B cell (primary cell): ENCODE measurements around the gene DOCK4. TPM values are rescaled to one million over a fixed set of nuclear protein-coding genes. Genes with fewer than 3 reads are reported as not detected.

ENCODE experiments used
- ATAC-seq: fragments of 200-7000 bp; cut with Tn5 transposase; one replicate; pipeline ENCODE4 v1.10.0; 2021; ENCODE audit warnings: low read depth, mild to moderate bottlenecking, moderate number of reproducible peaks, moderate library complexity
- CTCF ChIA-PET: fragments of 350-600 bp; sonication (Branson Sonifier 250); formaldehyde crosslinking; loops from one replicate; lab custom pipeline; 2021; ENCODE audit warnings: antibody characterized with exemption, inconsistent platforms; lab: Charles Lee
- POLR2A ChIA-PET: fragments of 350-600 bp; sonication (Branson Sonifier 250); formaldehyde crosslinking; loops from one replicate; lab custom pipeline; 2021; ENCODE audit warnings: antibody characterized with exemption; lab: Charles Lee
- DNase-seq: peaks from one replicate; pipeline ENCODE4 v3.0.0; 2013
- H2AFZ ChIP-seq: 2 replicates; pipeline ENCODE4 v1.6.1; 2012; ENCODE audit warnings: mild to moderate bottlenecking, low read depth, low read length; ENCODE audit not compliant: insufficient read depth, poor library complexity, severe bottlenecking
- H3K27ac ChIP-seq, 2 donors: 1 replicate in 1 of 2; 2 replicates in 1 of 2; pipeline ENCODE4 v1.5.1; 2012 to 2013; ENCODE audit warnings: low read length in 2 of 2, mild to moderate bottlenecking in 2 of 2, moderate library complexity in 1 of 2
- H3K27me3 ChIP-seq, 4 experiments: fragments of 200-600 bp in 1 of 4; sonication (generic) in 1 of 4; replicated peaks in 1 of 4; 1 replicate in 2 of 4; 2 replicates in 2 of 4; pipeline versions ENCODE4 v1.6.1 to v1.7.0; 2013 to 2016; ENCODE audit warnings: low read length in 3 of 4, mild to moderate bottlenecking in 2 of 4, mixed read lengths in 1 of 4, moderate library complexity in 1 of 4; ENCODE audit not compliant: insufficient read depth in 4 of 4, control insufficient read depth in 3 of 4; ENCODE audit errors: control extremely low read depth in 1 of 4
- H3K36me3 ChIP-seq, 2 experiments: replicated peaks in 1 of 2; 1 replicate in 1 of 2; 2 replicates in 1 of 2; pipeline versions ENCODE4 v1.6.1 to v1.7.1; 2013; ENCODE audit warnings: low read length in 1 of 2; ENCODE audit not compliant: insufficient read depth in 2 of 2, control insufficient read depth in 1 of 2; ENCODE audit errors: control extremely low read depth in 1 of 2, extremely low read depth in 1 of 2
- H3K4me1 ChIP-seq, 2 donors: fragments of 200-600 bp in 1 of 2; sonication (generic) in 1 of 2; 1 replicate in 1 of 2; 2 replicates in 1 of 2; pipeline versions ENCODE4 v1.5.1 to v1.6.1; 2013 to 2017; ENCODE audit warnings: low read length in 2 of 2; ENCODE audit not compliant: control insufficient read depth in 2 of 2, insufficient read depth in 2 of 2
- H3K4me2 ChIP-seq: replicated peaks from 2 replicates; pipeline ENCODE3; 2012; ENCODE audit warnings: mild to moderate bottlenecking, low read depth, low read length; ENCODE audit not compliant: poor library complexity, severe bottlenecking
- H3K4me3 ChIP-seq, 5 experiments: fragments of 200-600 bp in 1 of 5; sonication (generic) in 1 of 5; 1 replicate in 3 of 5; 2 replicates in 2 of 5; pipeline versions ENCODE4 v1.5.1 to v1.7.0; 2011 to 2016; ENCODE audit warnings: low read length in 4 of 5, mild to moderate bottlenecking in 4 of 5, low read depth in 2 of 5, control low read depth in 1 of 5, moderate library complexity in 1 of 5; ENCODE audit not compliant: insufficient read depth in 1 of 5; ENCODE audit errors: control extremely low read depth in 1 of 5, extremely low read depth in 1 of 5
- H3K79me2 ChIP-seq: fragments of 200-600 bp; sonication (generic); one replicate; pipeline ENCODE4 v1.6.0; 2016; ENCODE audit warnings: low read length; ENCODE audit not compliant: control insufficient read depth, insufficient read depth
- H3K9ac ChIP-seq: fragments of 200-600 bp; sonication (generic); 2 replicates; pipeline ENCODE4 v1.6.1; 2017; ENCODE audit warnings: mild to moderate bottlenecking, low read length, moderate library complexity
- H3K9me3 ChIP-seq, 3 donors: one replicate each; pipeline versions ENCODE4 v1.6.1 to v1.7.1; 2013; ENCODE audit warnings: low read length in 2 of 3; ENCODE audit not compliant: control insufficient read depth in 2 of 3, insufficient read depth in 1 of 3; ENCODE audit errors: control extremely low read depth in 1 of 3
- H4K20me1 ChIP-seq: 2 replicates; pipeline ENCODE4 v1.6.0; 2012; ENCODE audit warnings: mild to moderate bottlenecking, low read length; ENCODE audit not compliant: insufficient read depth, control insufficient read depth, poor library complexity, severe bottlenecking
- H3K27ac Mint-ChIP-seq: one replicate; pipeline ENCODE4 v1.8.0; 2021; ENCODE audit warnings: mixed read lengths
- H3K27me3 Mint-ChIP-seq: one replicate; pipeline ENCODE4 v1.8.0; 2021; ENCODE audit warnings: mixed read lengths
- H3K4me1 Mint-ChIP-seq: one replicate; pipeline ENCODE4 v1.8.0; 2021; ENCODE audit warnings: mixed read lengths
- H3K4me3 Mint-ChIP-seq: one replicate; pipeline ENCODE4 v1.8.0; 2021; ENCODE audit warnings: mixed read lengths
- H3K9me3 Mint-ChIP-seq: one replicate; pipeline ENCODE4 v1.8.0; 2022; ENCODE audit warnings: mixed read lengths; ENCODE audit not compliant: insufficient read depth
- CTCF ChIP-seq: fragments of 200-600 bp; IDR thresholded peaks from one replicate; pipeline ENCODE4 v1.8.0; 2022; ENCODE audit warnings: antibody characterized with exemption, mild to moderate bottlenecking
- EZH2 ChIP-seq: IDR thresholded peaks from 2 replicates; pipeline ENCODE4 v1.6.1; 2012; ENCODE audit warnings: borderline replicate concordance, low read depth, mild to moderate bottlenecking, moderate library complexity, low read length; ENCODE audit not compliant: insufficient read depth, poor library complexity, severe bottlenecking
- WGBS: methylation state at CpG from one replicate; pipeline ENCODE4 v1.1.5; 2013; ENCODE audit warnings: missing lambda C conversion rate; ENCODE audit not compliant: insufficient coverage; 5-methylcytosine and 5-hydroxymethylcytosine counted together
- intact Hi-C: fragments of 100-400 bp; cut with micrococcal nuclease; formaldehyde crosslinking; loops from one replicate; pipeline ENCODE4 v1.10.0; 2022
- polyA plus RNA-seq: library from polyadenylated mRNA; depleted of rRNA; stranded (reverse); fragments of >200 nt; gene quantifications from 2 replicates; pipeline ENCODE4 v1.2.3, GENCODE V29; 2012
- total RNA-seq, 2 donors: library from RNA; stranded (reverse); fragments of 120-200 nt in 1 of 2; gene quantifications; 1 replicate in 1 of 2; 2 replicates in 1 of 2; pipeline versions ENCODE4 v1.2.3 to v1.2.4, GENCODE V29; 2013 to 2022

DOCK4 gene
- total and polyA plus RNA-seq, 2 donors (not counting 1 experiment from before 2014, with no cell fraction given), result 0.03 to 4.1 TPM

- Histone ChIP-seq H4K20me1 (no peaks in the 10 kb centered on the region), H3K36me3 (no peaks in the 10 kb centered on the region), H3K4me3 (no peak overlapping the region), H3K4me2 (no peak overlapping the region), H3K27me3 (no peaks in the 10 kb centered on the region), H3K9me3 (no peaks in the 10 kb centered on the region), H3K79me2 (no peaks in the 10 kb centered on the region), H3K9ac (no peak overlapping the region), H3K27ac (no peak overlapping the region), H2AFZ (no peak overlapping the region), H3K4me1 (no peaks in the 10 kb centered on the region)
- TF ChIP-seq CTCF, result no peak
- TF ChIP-seq EZH2, result no peak
- H3K9me3 Mint-ChIP-seq, result no peaks in the 10 kb centered on the region
- H3K4me3 Mint-ChIP-seq, result no peak overlapping the region
- DNase-seq, result no peak
- intact Hi-C loops, result loop anchor here (5.0 kb wide), 1 partner anchor 655 kb away; no protein-coding TSS in a partner anchor
- POLR2A ChIA-PET, result no interaction called here
- no peak overlapping the region for H3K27ac Mint-ChIP-seq
- no peaks in the 10 kb centered on the region for H3K27me3 Mint-ChIP-seq
- H3K4me1 Mint-ChIP-seq, result no peaks in the 10 kb centered on the region
- ATAC-seq, result no peak
- 94% methylated on average over 3 of the region's 5 CpGs for WGBS
- CTCF ChIA-PET, result interaction anchor here (1.3 to 1.5 kb wide), 2 partner anchors 442 to 645 kb away, joined by 3 to 5 read pairs; no protein-coding TSS in a partner anchor
Measured at GRCh38 chr7:111762799-111763198, 443.4 kb downstream of the DOCK4 start.

- H3K27ac Mint-ChIP-seq, result no peak overlapping the region
- no peak overlapping the region for H3K4me3 ChIP-seq
- H3K27me3 Mint-ChIP-seq, result no peaks in the 10 kb centered on the region
- CTCF ChIA-PET, result interaction anchor here (2.0 kb wide), 1 partner anchor 10 kb away, joined by 8 read pairs; no protein-coding TSS in a partner anchor
- no peaks in the 10 kb centered on the region for H3K9me3 Mint-ChIP-seq
- H3K79me2 ChIP-seq, result no peaks in the 10 kb centered on the region
- no peak for ATAC-seq
- H2AFZ ChIP-seq, result no peak overlapping the region
- TF ChIP-seq CTCF (no peak), EZH2 (no peak)
- H3K9ac ChIP-seq, result no peak overlapping the region
- H4K20me1 ChIP-seq, result no peaks in the 10 kb centered on the region
- no peaks in the 10 kb centered on the region for H3K36me3 ChIP-seq
- POLR2A ChIA-PET, result no interaction called here
- intact Hi-C loops, result loop anchor here (5.0 kb wide), 1 partner anchor 655 kb away; no protein-coding TSS in a partner anchor
- DNase-seq, result no peak
- H3K27ac ChIP-seq, result no peak overlapping the region
- no peaks in the 10 kb centered on the region for H3K9me3 ChIP-seq
- no peaks in the 10 kb centered on the region for H3K4me1 Mint-ChIP-seq
- no peak overlapping the region for H3K4me2 ChIP-seq
- no peaks in the 10 kb centered on the region for H3K4me1 ChIP-seq
- no peaks in the 10 kb centered on the region for H3K27me3 ChIP-seq
- no peak overlapping the region for H3K4me3 Mint-ChIP-seq
Measured at GRCh38 chr7:111762211-111762610, 444.0 kb downstream of the DOCK4 start.
